GM18498 (cell line): ENCODE data around the gene E2F2.

Source experiments
- ATAC-seq: cut with Tn5 transposase; IDR thresholded peaks from one replicate; pipeline ENCODE4 v1.9.1; 2021; ENCODE audit warnings: mild to moderate bottlenecking, moderate library complexity; ENCODE audit not compliant: unreplicated experiment

Gene E2F2

GRCh38 chr1:23466423-23466989 is 64.5 kb downstream of the E2F2 start:
- no peak for ATAC-seq

- no peak for ATAC-seq
These were observed 67.7 kb downstream of the E2F2 start for GRCh38 chr1:23463286-23463685.

GRCh38 chr1:23462766-23463165 is 68.3 kb downstream of the E2F2 start:
- no peak for ATAC-seq

- no peak for ATAC-seq
These were observed 70.0 kb downstream of the E2F2 start for GRCh38 chr1:23461050-23461449.

- ATAC-seq, result no peak
These were observed 70.5 kb downstream of the E2F2 start for GRCh38 chr1:23460519-23460918.

- ATAC-seq, result no peak
These were observed 71.7 kb downstream of the E2F2 start for GRCh38 chr1:23459338-23459757.
